ENCODE results near the gene HENMT1.

The HENMT1 gene

GRCh38 chr1:108617008-108617723, 43.7 kb downstream of the HENMT1 start:
- TF ChIP-seq EP300 (IDR thresholded peaks at IDR 0.05; ENCODE audit: borderline replicate concordance) (no peak), CEBPB (IDR thresholded peaks at IDR 0.05) (no peak), USF1 (IDR thresholded peaks at IDR 0.05) (no peak), TEAD4 (IDR thresholded peaks at IDR 0.05) (no peak), FOXM1 (IDR thresholded peaks at IDR 0.05; ENCODE audit: borderline replicate concordance, low read depth) (no peak), TCF12 (IDR thresholded peaks at IDR 0.05; ENCODE audit: low read depth) (no peak), YY1 (IDR thresholded peaks at IDR 0.05; ENCODE audit: low read depth) (no peak), NFIC (IDR thresholded peaks at IDR 0.05) (no peak), EGR1 (IDR thresholded peaks at IDR 0.05) (no peak), CREB1 (IDR thresholded peaks at IDR 0.05; ENCODE audit: low read depth) (no peak)

- TF ChIP-seq YY1 (IDR thresholded peaks at IDR 0.05; ENCODE audit: low read depth) (no peak), USF1 (IDR thresholded peaks at IDR 0.05) (no peak), TAF1 (IDR thresholded peaks at IDR 0.05; ENCODE audit: low read depth) (no peak), RAD21 (IDR thresholded peaks at IDR 0.05; ENCODE audit: low read depth) (no peak), EGR1 (IDR thresholded peaks at IDR 0.05) (no peak)
Observed at GRCh38 chr1:108615544-108615943, 45.3 kb downstream of the HENMT1 start.

GRCh38 chr1:108612496-108612895, 48.4 kb downstream of the HENMT1 start:
- TF ChIP-seq TEAD4 (IDR thresholded peaks at IDR 0.05) (no peak), MAX (IDR thresholded peaks at IDR 0.05) (no peak)

GRCh38 chr1:108611984-108612383, 48.9 kb downstream of the HENMT1 start:
- TF ChIP-seq CREB1 (IDR thresholded peaks at IDR 0.05; ENCODE audit: low read depth) (no peak), MAX (IDR thresholded peaks at IDR 0.05) (no peak), EP300 (IDR thresholded peaks at IDR 0.05; ENCODE audit: borderline replicate concordance) (no peak), REST (IDR thresholded peaks at IDR 0.05; ENCODE audit: low read depth) (no peak)

- no peak for TF ChIP-seq RAD21 (IDR thresholded peaks at IDR 0.05; ENCODE audit: low read depth)
- no peak for TF ChIP-seq NFIC (IDR thresholded peaks at IDR 0.05)
- TF ChIP-seq CEBPB (IDR thresholded peaks at IDR 0.05), result no peak
- no peak for TF ChIP-seq REST (IDR thresholded peaks at IDR 0.05; ENCODE audit: low read depth)
Observed at GRCh38 chr1:108610073-108610472, 50.8 kb downstream of the HENMT1 start.

- TF ChIP-seq USF1 (IDR thresholded peaks at IDR 0.05) (peak; percentile 25; the same call in 1 of the 2 replicates), EGR1 (IDR thresholded peaks at IDR 0.05) (no peak)
Observed at GRCh38 chr1:108609483-108610049, 51.3 kb downstream of the HENMT1 start.

- no peak for TF ChIP-seq EP300 (IDR thresholded peaks at IDR 0.05; ENCODE audit: borderline replicate concordance)
- TF ChIP-seq RAD21 (IDR thresholded peaks at IDR 0.05; ENCODE audit: low read depth), result no peak
- no peak for TF ChIP-seq FOXM1 (IDR thresholded peaks at IDR 0.05; ENCODE audit: borderline replicate concordance, low read depth)
- TF ChIP-seq NFIC (IDR thresholded peaks at IDR 0.05), result no peak
- no peak for TF ChIP-seq ZBTB7A (IDR thresholded peaks at IDR 0.05; ENCODE audit: low read depth)
- no peak for TF ChIP-seq TCF12 (IDR thresholded peaks at IDR 0.05; ENCODE audit: low read depth)
- TF ChIP-seq CREB1 (IDR thresholded peaks at IDR 0.05; ENCODE audit: low read depth), result no peak
- no peak for TF ChIP-seq EGR1 (IDR thresholded peaks at IDR 0.05)
- no peak for TF ChIP-seq MAX (IDR thresholded peaks at IDR 0.05)
- TF ChIP-seq YY1 (IDR thresholded peaks at IDR 0.05; ENCODE audit: low read depth), result no peak
- TF ChIP-seq REST (IDR thresholded peaks at IDR 0.05; ENCODE audit: low read depth), result no peak
- no peak for TF ChIP-seq TAF1 (IDR thresholded peaks at IDR 0.05; ENCODE audit: low read depth)
- TF ChIP-seq CEBPB (IDR thresholded peaks at IDR 0.05), result no peak
- no peak for TF ChIP-seq USF1 (IDR thresholded peaks at IDR 0.05)
- no peak for TF ChIP-seq TEAD4 (IDR thresholded peaks at IDR 0.05)
Observed at GRCh38 chr1:108606478-108606877, 54.4 kb downstream of the HENMT1 start.
